Measurements from ENCODE around the gene RASA3. TPM values are rescaled to one million over a fixed set of nuclear protein-coding genes. Genes with fewer than 3 reads are reported as not detected.

RASA3 gene
- total RNA-seq, 1 experiment from 2014 or later, result 22.3 TPM

- TF ChIP-seq TP53 (CRISPR knock-in tag; IDR thresholded peaks at IDR 0.05) (no peak), MXD4 (CRISPR knock-in tag; IDR thresholded peaks at IDR 0.05; ENCODE audit: borderline replicate concordance) (no peak)
- TF ChIP-seq, protein P1, sequence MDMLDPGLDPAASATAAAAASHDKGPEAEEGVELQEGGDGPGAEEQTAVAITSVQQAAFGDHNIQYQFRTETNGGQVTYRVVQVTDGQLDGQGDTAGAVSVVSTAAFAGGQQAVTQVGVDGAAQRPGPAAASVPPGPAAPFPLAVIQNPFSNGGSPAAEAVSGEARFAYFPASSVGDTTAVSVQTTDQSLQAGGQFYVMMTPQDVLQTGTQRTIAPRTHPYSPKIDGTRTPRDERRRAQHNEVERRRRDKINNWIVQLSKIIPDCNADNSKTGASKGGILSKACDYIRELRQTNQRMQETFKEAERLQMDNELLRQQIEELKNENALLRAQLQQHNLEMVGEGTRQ (CRISPR knock-in tag; IDR thresholded peaks at IDR 0.05), result no peak
These were observed 21.2 kb upstream of the RASA3 start (continued) for GRCh38 chr13:114153485-114154080.

GRCh38 chr13:114152831-114153371, 20.5 kb upstream of the RASA3 start:
- no peaks in the 10 kb centered on the region; the same call in 1 of the 2 replicates for H3K27me3 Mint-ChIP-seq (ENCODE audit: low read depth)
- ChIA-PET POLR2A (no interaction called here), CTCF (no interaction called here)
- H3K4me3 Mint-ChIP-seq, result no peak overlapping the region
- no peaks in the 10 kb centered on the region for H3K4me1 Mint-ChIP-seq
- H3K27ac Mint-ChIP-seq, result no peak overlapping the region
- no peaks in the 10 kb centered on the region for H3K36me3 Mint-ChIP-seq
- TF ChIP-seq, protein P2, sequence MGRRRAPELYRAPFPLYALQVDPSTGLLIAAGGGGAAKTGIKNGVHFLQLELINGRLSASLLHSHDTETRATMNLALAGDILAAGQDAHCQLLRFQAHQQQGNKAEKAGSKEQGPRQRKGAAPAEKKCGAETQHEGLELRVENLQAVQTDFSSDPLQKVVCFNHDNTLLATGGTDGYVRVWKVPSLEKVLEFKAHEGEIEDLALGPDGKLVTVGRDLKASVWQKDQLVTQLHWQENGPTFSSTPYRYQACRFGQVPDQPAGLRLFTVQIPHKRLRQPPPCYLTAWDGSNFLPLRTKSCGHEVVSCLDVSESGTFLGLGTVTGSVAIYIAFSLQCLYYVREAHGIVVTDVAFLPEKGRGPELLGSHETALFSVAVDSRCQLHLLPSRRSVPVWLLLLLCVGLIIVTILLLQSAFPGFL (CRISPR knock-in tag; IDR thresholded peaks at IDR 0.05; ENCODE audit: borderline replicate concordance), result no peak
- TF ChIP-seq, protein P3, sequence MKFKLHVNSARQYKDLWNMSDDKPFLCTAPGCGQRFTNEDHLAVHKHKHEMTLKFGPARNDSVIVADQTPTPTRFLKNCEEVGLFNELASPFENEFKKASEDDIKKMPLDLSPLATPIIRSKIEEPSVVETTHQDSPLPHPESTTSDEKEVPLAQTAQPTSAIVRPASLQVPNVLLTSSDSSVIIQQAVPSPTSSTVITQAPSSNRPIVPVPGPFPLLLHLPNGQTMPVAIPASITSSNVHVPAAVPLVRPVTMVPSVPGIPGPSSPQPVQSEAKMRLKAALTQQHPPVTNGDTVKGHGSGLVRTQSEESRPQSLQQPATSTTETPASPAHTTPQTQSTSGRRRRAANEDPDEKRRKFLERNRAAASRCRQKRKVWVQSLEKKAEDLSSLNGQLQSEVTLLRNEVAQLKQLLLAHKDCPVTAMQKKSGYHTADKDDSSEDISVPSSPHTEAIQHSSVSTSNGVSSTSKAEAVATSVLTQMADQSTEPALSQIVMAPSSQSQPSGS (CRISPR knock-in tag; IDR thresholded peaks at IDR 0.05; ENCODE audit: borderline replicate concordance, low read depth), result no peak
- no peak for DNase-seq (ENCODE audit: low spot score)
- ATAC-seq, result peak; percentile 36; the same call in 1 of the 2 replicates
- peaks cover 8% of the 10 kb centered on the region for H3K9me3 Mint-ChIP-seq

DNA sequence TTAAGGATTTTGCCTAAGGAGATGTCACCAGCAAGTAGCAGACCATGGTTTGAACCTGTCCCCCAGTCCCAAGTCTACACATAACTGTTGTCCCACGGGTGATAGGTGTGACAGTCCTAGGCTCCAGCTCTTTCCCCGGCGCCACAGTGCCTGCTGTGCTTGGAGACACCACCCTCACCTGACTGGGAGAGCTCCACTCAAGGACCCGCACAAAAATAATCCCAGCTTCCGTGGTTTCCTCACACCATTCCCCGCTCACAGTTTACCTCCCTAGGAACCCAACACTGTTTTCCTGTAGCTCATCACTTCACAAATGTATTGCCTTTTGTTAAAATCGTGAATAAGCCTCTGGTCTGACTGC, 19.8 kb upstream of the RASA3 start:
- H3K27me3 Mint-ChIP-seq (ENCODE audit: low read depth), result no peaks in the 10 kb centered on the region; the same call in 1 of the 2 replicates
- no peak overlapping the region for H3K4me3 Mint-ChIP-seq
- TF ChIP-seq OVOL2 (CRISPR knock-in tag; IDR thresholded peaks at IDR 0.05; ENCODE audit: borderline replicate concordance), result no peak
- TF ChIP-seq SOX15 (CRISPR knock-in tag; IDR thresholded peaks at IDR 0.05), result no peak
- TF ChIP-seq CBFB (CRISPR knock-in tag; IDR thresholded peaks at IDR 0.05; ENCODE audit: low read depth), result no peak
- no peak for TF ChIP-seq ZNF671 (CRISPR knock-in tag; IDR thresholded peaks at IDR 0.05)
- TF ChIP-seq, protein P4, sequence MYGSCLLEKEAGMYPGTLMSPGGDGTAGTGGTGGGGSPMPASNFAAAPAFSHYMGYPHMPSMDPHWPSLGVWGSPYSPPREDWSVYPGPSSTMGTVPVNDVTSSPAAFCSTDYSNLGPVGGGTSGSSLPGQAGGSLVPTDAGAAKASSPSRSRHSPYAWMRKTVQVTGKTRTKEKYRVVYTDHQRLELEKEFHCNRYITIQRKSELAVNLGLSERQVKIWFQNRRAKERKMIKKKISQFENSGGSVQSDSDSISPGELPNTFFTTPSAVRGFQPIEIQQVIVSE (CRISPR knock-in tag; IDR thresholded peaks at IDR 0.05; ENCODE audit: borderline replicate concordance), result no peak
- no peak for TF ChIP-seq ELF4 (CRISPR knock-in tag; IDR thresholded peaks at IDR 0.05; ENCODE audit: low read depth)
- CTCF ChIA-PET, result no interaction called here
- no peaks in the 10 kb centered on the region for H3K36me3 Mint-ChIP-seq
- ATAC-seq, result no peak
- peaks cover 8% of the 10 kb centered on the region for H3K9me3 Mint-ChIP-seq
- POLR2A ChIA-PET, result no interaction called here
- H3K4me1 Mint-ChIP-seq, result no peaks in the 10 kb centered on the region
- DNase-seq (ENCODE audit: low spot score), result no peak
- no peak overlapping the region for H3K27ac Mint-ChIP-seq

DNA sequence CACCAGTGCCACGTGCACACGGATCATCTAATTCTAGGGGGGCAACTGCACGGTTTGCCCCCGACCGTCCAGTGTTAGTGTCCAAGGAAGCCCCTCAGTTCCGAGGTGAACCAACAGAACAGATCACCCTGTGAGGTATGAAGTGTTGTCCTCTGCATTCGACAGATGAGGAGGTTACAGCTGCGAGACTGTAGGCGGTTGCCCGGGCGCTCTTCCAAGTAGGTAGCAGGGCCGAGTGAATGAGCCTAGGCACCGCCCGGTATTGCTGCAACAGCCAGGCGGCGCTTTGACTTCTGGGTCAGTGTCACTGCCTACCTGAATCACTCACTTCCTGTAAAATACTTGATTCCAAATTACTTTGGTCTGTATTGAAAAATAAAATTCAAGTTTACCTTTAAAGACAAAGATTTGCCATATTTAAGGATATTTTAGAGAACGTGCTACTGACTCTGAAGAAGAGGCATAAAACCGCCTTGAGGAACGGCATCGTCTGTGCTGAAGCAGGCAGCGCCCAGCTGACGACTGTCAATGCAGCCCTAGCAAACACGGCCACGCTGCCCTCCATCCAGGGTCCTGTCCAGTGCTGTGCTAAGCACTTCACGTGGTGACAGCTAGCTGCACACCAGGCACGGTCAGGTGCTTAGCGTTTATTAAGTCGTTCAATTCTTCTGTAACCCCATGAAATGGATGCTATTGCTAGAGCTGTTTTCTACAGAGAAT, 19.3 kb upstream of the RASA3 start:
- Mint-ChIP-seq H3K4me3 (no peak overlapping the region), H3K4me1 (no peaks in the 10 kb centered on the region), H3K27me3 (ENCODE audit: low read depth) (no peaks in the 10 kb centered on the region; the same call in 1 of the 2 replicates), H3K27ac (0 out of 2 replicates have a peak overlapping the region, but pooled peaks have one; percentile 36), H3K9me3 (peaks cover 8% of the 10 kb centered on the region), H3K36me3 (no peaks in the 10 kb centered on the region)
- DNase-seq (ENCODE audit: low spot score), result no peak
- CTCF ChIA-PET, result no interaction called here
- no peak for ATAC-seq
- POLR2A ChIA-PET, result no interaction called here
- TF ChIP-seq ESRRA (CRISPR knock-in tag; IDR thresholded peaks at IDR 0.05; ENCODE audit: borderline replicate concordance) (no peak), ATF3 (CRISPR knock-in tag; conservative IDR thresholded peaks at IDR 0.05) (no peak), FOXJ3 (CRISPR knock-in tag; IDR thresholded peaks at IDR 0.05; ENCODE audit: borderline replicate concordance) (no peak), E2F1 (CRISPR knock-in tag; IDR thresholded peaks at IDR 0.05) (no peak), ATF1 (CRISPR knock-in tag; IDR thresholded peaks at IDR 0.05) (no peak), ETV6 (CRISPR knock-in tag; IDR thresholded peaks at IDR 0.05) (no peak), KAT7 (CRISPR knock-in tag; IDR thresholded peaks at IDR 0.05; ENCODE audit: borderline replicate concordance) (no peak)
